ENCODE data around the gene SOX13.

SOX13 gene

GRCh38 chr1:204126386-204126785, 53.5 kb downstream of the SOX13 start:
- DNase-seq (ENCODE audit: insufficient read length, low spot score) (no peak), FAIRE-seq (no peak)
- TF ChIP-seq TAF1 (IDR thresholded peaks at IDR 0.05; ENCODE audit: low read depth, low read length) (no peak), POLR2AphosphoS5 (IDR thresholded peaks at IDR 0.05; ENCODE audit: low read depth, low read length) (no peak), POLR2A (IDR thresholded peaks at IDR 0.05; ENCODE audit: low read depth, low read length) (no peak), PAX5 (IDR thresholded peaks at IDR 0.05; ENCODE audit: insufficient read depth, low read length, severe bottlenecking) (no peak), SPI1 (IDR thresholded peaks at IDR 0.05; ENCODE audit: low read depth, low read length) (no peak), POU2F2 (IDR thresholded peaks at IDR 0.05; ENCODE audit: low read depth, low read length) (no peak)

GRCh38 chr1:204126956-204127355, 54.0 kb downstream of the SOX13 start:
- DNase-seq (ENCODE audit: insufficient read length, low spot score): no peak
- FAIRE-seq: no peak
- no peak for TF ChIP-seq POLR2A (IDR thresholded peaks at IDR 0.05; ENCODE audit: low read depth, low read length)

GRCh38 chr1:204127597-204128242, 54.8 kb downstream of the SOX13 start:
- FAIRE-seq: no peak
- no peak for DNase-seq (ENCODE audit: insufficient read length, low spot score)
- TF ChIP-seq SPI1 (IDR thresholded peaks at IDR 0.05; ENCODE audit: low read depth, low read length): no peak
- TF ChIP-seq TAF1 (IDR thresholded peaks at IDR 0.05; ENCODE audit: low read depth, low read length): no peak
- TF ChIP-seq POLR2A (IDR thresholded peaks at IDR 0.05; ENCODE audit: low read depth, low read length): no peak
- TF ChIP-seq PAX5 (IDR thresholded peaks at IDR 0.05; ENCODE audit: insufficient read depth, low read length, severe bottlenecking): no peak
- TF ChIP-seq POU2F2 (IDR thresholded peaks at IDR 0.05; ENCODE audit: low read depth, low read length): no peak
- no peak for TF ChIP-seq POLR2AphosphoS5 (IDR thresholded peaks at IDR 0.05; ENCODE audit: low read depth, low read length)

GRCh38 chr1:204128464-204128963, 55.6 kb downstream of the SOX13 start:
- TF ChIP-seq PAX5 (IDR thresholded peaks at IDR 0.05; ENCODE audit: insufficient read depth, low read length, severe bottlenecking) (no peak), TAF1 (IDR thresholded peaks at IDR 0.05; ENCODE audit: low read depth, low read length) (no peak), POLR2AphosphoS5 (IDR thresholded peaks at IDR 0.05; ENCODE audit: low read depth, low read length) (no peak), SPI1 (IDR thresholded peaks at IDR 0.05; ENCODE audit: low read depth, low read length) (no peak), POU2F2 (IDR thresholded peaks at IDR 0.05; ENCODE audit: low read depth, low read length) (no peak), POLR2A (IDR thresholded peaks at IDR 0.05; ENCODE audit: low read depth, low read length) (no peak)
- no peak for DNase-seq (ENCODE audit: insufficient read length, low spot score)
- FAIRE-seq: no peak

- FAIRE-seq (peak; percentile 97), DNase-seq (ENCODE audit: insufficient read length, low spot score) (peak; percentile 91)
- no peak for TF ChIP-seq SPI1 (IDR thresholded peaks at IDR 0.05; ENCODE audit: low read depth, low read length)
- no peak for TF ChIP-seq POU2F2 (IDR thresholded peaks at IDR 0.05; ENCODE audit: low read depth, low read length)
- TF ChIP-seq POLR2A (IDR thresholded peaks at IDR 0.05; ENCODE audit: low read depth, low read length): no peak
- no peak for TF ChIP-seq TAF1 (IDR thresholded peaks at IDR 0.05; ENCODE audit: low read depth, low read length)
- no peak for TF ChIP-seq PAX5 (IDR thresholded peaks at IDR 0.05; ENCODE audit: insufficient read depth, low read length, severe bottlenecking)
- no peak for TF ChIP-seq POLR2AphosphoS5 (IDR thresholded peaks at IDR 0.05; ENCODE audit: low read depth, low read length)
These were observed 56.3 kb downstream of the SOX13 start for GRCh38 chr1:204128964-204129896.

GRCh38 chr1:204130178-204130577, 57.3 kb downstream of the SOX13 start:
- FAIRE-seq: no peak
- no peak for DNase-seq (ENCODE audit: insufficient read length, low spot score)
- TF ChIP-seq POU2F2 (IDR thresholded peaks at IDR 0.05; ENCODE audit: low read depth, low read length) (no peak), TAF1 (IDR thresholded peaks at IDR 0.05; ENCODE audit: low read depth, low read length) (no peak), PAX5 (IDR thresholded peaks at IDR 0.05; ENCODE audit: insufficient read depth, low read length, severe bottlenecking) (no peak), POLR2A (IDR thresholded peaks at IDR 0.05; ENCODE audit: low read depth, low read length) (no peak), SPI1 (IDR thresholded peaks at IDR 0.05; ENCODE audit: low read depth, low read length) (no peak), POLR2AphosphoS5 (IDR thresholded peaks at IDR 0.05; ENCODE audit: low read depth, low read length) (no peak)

- DNase-seq (ENCODE audit: insufficient read length, low spot score): no peak
- TF ChIP-seq POLR2AphosphoS5 (IDR thresholded peaks at IDR 0.05; ENCODE audit: low read depth, low read length) (no peak), POLR2A (IDR thresholded peaks at IDR 0.05; ENCODE audit: low read depth, low read length) (no peak), POU2F2 (IDR thresholded peaks at IDR 0.05; ENCODE audit: low read depth, low read length) (no peak), PAX5 (IDR thresholded peaks at IDR 0.05; ENCODE audit: insufficient read depth, low read length, severe bottlenecking) (no peak), TAF1 (IDR thresholded peaks at IDR 0.05; ENCODE audit: low read depth, low read length) (no peak), SPI1 (IDR thresholded peaks at IDR 0.05; ENCODE audit: low read depth, low read length) (no peak)
- no peak for FAIRE-seq
These were observed 58.3 kb downstream of the SOX13 start for GRCh38 chr1:204130981-204131892.

- TF ChIP-seq POLR2A (IDR thresholded peaks at IDR 0.05; ENCODE audit: low read depth, low read length): no peak
- no peak for TF ChIP-seq PAX5 (IDR thresholded peaks at IDR 0.05; ENCODE audit: insufficient read depth, low read length, severe bottlenecking)
- TF ChIP-seq TAF1 (IDR thresholded peaks at IDR 0.05; ENCODE audit: low read depth, low read length): no peak
- TF ChIP-seq POU2F2 (IDR thresholded peaks at IDR 0.05; ENCODE audit: low read depth, low read length): no peak
- TF ChIP-seq POLR2AphosphoS5 (IDR thresholded peaks at IDR 0.05; ENCODE audit: low read depth, low read length): no peak
- TF ChIP-seq SPI1 (IDR thresholded peaks at IDR 0.05; ENCODE audit: low read depth, low read length): no peak
- DNase-seq (ENCODE audit: insufficient read length, low spot score): no peak
- no peak for FAIRE-seq
These were observed 59.1 kb downstream of the SOX13 start for GRCh38 chr1:204131978-204132377.
